IMR-90 (cell line): ENCODE measurements around the gene BCL2. TPM values are rescaled to one million over a fixed set of nuclear protein-coding genes. Genes with fewer than 3 reads are reported as not detected.

Experiments used
- ATAC-seq: fragments of 200-7000 bp; cut with Tn5 transposase; 2 replicates; pipeline ENCODE4 v1.9.1; 2020; ENCODE audit warnings: low read depth, mild to moderate bottlenecking, moderate library complexity
- BruUV-seq: library from RNA; stranded (reverse); fragments of 400-500 nt; replicated peaks from 2 replicates; lab custom pipeline; 2021; lab: Mats Ljungman, UMichigan
- CTCF ChIA-PET: fragments of 300-600 bp; formaldehyde crosslinking; extraction: SDS; loops from one replicate; lab custom pipeline; 2021; ENCODE audit warnings: antibody characterized with exemption; lab: Yijun Ruan, JAX
- POLR2A ChIA-PET: fragments of 300-600 bp; sonication (Branson Sonifier 250); formaldehyde crosslinking; loops from one replicate; lab custom pipeline; 2022; ENCODE audit warnings: antibody characterized with exemption; ENCODE audit not compliant: unreplicated experiment; lab: Charles Lee
- DNase-seq: peaks from one replicate; pipeline ENCODE4 v3.0.0; 2013
- H2AFZ ChIP-seq: replicated peaks from 2 replicates; pipeline ENCODE3; 2013; ENCODE audit warnings: low read length, mild to moderate bottlenecking; ENCODE audit not compliant: poor library complexity
- H2AK5ac ChIP-seq: 2 replicates; pipeline ENCODE4 v1.6.1; 2013; ENCODE audit warnings: low read depth, low read length, inconsistent platforms
- H2AK9ac ChIP-seq: replicated peaks from 2 replicates; pipeline ENCODE3; 2013; ENCODE audit warnings: mild to moderate bottlenecking, low read depth, low read length, moderate library complexity; ENCODE audit not compliant: poor library complexity
- H2BK120ac ChIP-seq: 2 replicates; pipeline ENCODE4 v1.6.1; 2013; ENCODE audit warnings: low read depth, low read length, inconsistent platforms
- H2BK15ac ChIP-seq: 3 replicates; pipeline ENCODE4 v1.6.1; 2013; ENCODE audit warnings: low read depth, low read length, inconsistent platforms
- H2BK20ac ChIP-seq: 2 replicates; pipeline ENCODE4 v1.6.1; 2013; ENCODE audit warnings: low read depth, mild to moderate bottlenecking, inconsistent platforms, low read length, moderate library complexity
- H2BK5ac ChIP-seq: 2 replicates; pipeline ENCODE4 v1.6.1; 2013; ENCODE audit warnings: mild to moderate bottlenecking, low read depth, low read length, inconsistent platforms; ENCODE audit not compliant: poor library complexity, severe bottlenecking
- H3K14ac ChIP-seq: replicated peaks from 2 replicates; pipeline ENCODE4 v1.6.1; 2013; ENCODE audit warnings: low read depth, low read length, inconsistent platforms
- H3K18ac ChIP-seq: 2 replicates; pipeline ENCODE4 v1.6.1; 2013; ENCODE audit warnings: low read depth, low read length, control low read depth
- H3K23ac ChIP-seq: 2 replicates; pipeline ENCODE4 v1.6.1; 2013; ENCODE audit warnings: low read depth, low read length, inconsistent platforms
- H3K27ac ChIP-seq: 2 replicates; pipeline ENCODE4 v1.5.1; 2013; ENCODE audit warnings: mild to moderate bottlenecking, control low read depth, low read length; ENCODE audit not compliant: insufficient read depth
- H3K27me3 ChIP-seq: 2 replicates; pipeline ENCODE4 v1.6.1; 2013; ENCODE audit warnings: low read length; ENCODE audit not compliant: control insufficient read depth, insufficient read depth
- H3K36me3 ChIP-seq: 2 replicates; pipeline ENCODE4 v1.6.1; 2013; ENCODE audit warnings: low read length, mixed read lengths; ENCODE audit not compliant: control insufficient read depth, insufficient read depth
- H3K4ac ChIP-seq: 2 replicates; pipeline ENCODE4 v1.6.1; 2013; ENCODE audit warnings: low read depth, low read length, inconsistent platforms
- H3K4me1 ChIP-seq: 2 replicates; pipeline ENCODE4 v1.6.1; 2013; ENCODE audit warnings: low read length, mixed read lengths; ENCODE audit not compliant: control insufficient read depth, insufficient read depth
- H3K4me2 ChIP-seq: 2 replicates; pipeline ENCODE4 v1.6.1; 2013; ENCODE audit warnings: low read depth, mild to moderate bottlenecking, control low read depth, low read length, moderate library complexity
- H3K4me3 ChIP-seq: 2 replicates; pipeline ENCODE4 v1.5.1; 2013; ENCODE audit warnings: low read depth, mild to moderate bottlenecking, control low read depth, low read length, moderate library complexity; ENCODE audit not compliant: insufficient read depth
- H3K56ac ChIP-seq: 2 replicates; pipeline ENCODE4 v1.6.1; 2013; ENCODE audit warnings: low read length, inconsistent platforms; ENCODE audit not compliant: insufficient read depth; ENCODE audit errors: extremely low read depth
- H3K79me1 ChIP-seq, 2 experiments: 2 replicates each; pipeline ENCODE4 v1.6.1; 2013; ENCODE audit warnings: low read length in 2 of 2, inconsistent platforms in 1 of 2, low read depth in 1 of 2
- H3K9ac ChIP-seq: 2 replicates; pipeline ENCODE4 v1.6.1; 2013; ENCODE audit warnings: low read depth, low read length, control low read depth
- H3K9me1 ChIP-seq: 2 replicates; pipeline ENCODE4 v1.6.1; 2013; ENCODE audit warnings: low read length, inconsistent platforms; ENCODE audit not compliant: insufficient read depth
- H3K9me3 ChIP-seq: 2 replicates; pipeline ENCODE4 v1.6.1; 2013; ENCODE audit warnings: low read length; ENCODE audit not compliant: control insufficient read depth, insufficient read depth
- H4K20me1 ChIP-seq: 2 replicates; pipeline ENCODE4 v1.6.1; 2013; ENCODE audit warnings: low read length, inconsistent platforms; ENCODE audit not compliant: insufficient read depth
- H4K5ac ChIP-seq: 2 replicates; pipeline ENCODE4 v1.6.1; 2013; ENCODE audit warnings: mild to moderate bottlenecking, low read depth, low read length, control low read depth
- H4K8ac ChIP-seq, 2 experiments: 2 replicates each; pipeline ENCODE4 v1.6.1; 2013; ENCODE audit warnings: low read depth in 2 of 2, low read length in 2 of 2, control low read depth in 1 of 2, inconsistent platforms in 1 of 2
- H4K91ac ChIP-seq: 2 replicates; pipeline ENCODE4 v1.6.1; 2013; ENCODE audit warnings: low read depth, low read length, inconsistent platforms; ENCODE audit not compliant: insufficient read depth
- BHLHE40 ChIP-seq: fragments of 150-350 bp; IDR thresholded peaks from 2 replicates; pipeline ENCODE4 v1.6.1; 2016; ENCODE audit warnings: mild to moderate bottlenecking, low read depth, low read length
- CEBPB ChIP-seq: IDR thresholded peaks from 2 replicates; pipeline ENCODE4 v1.6.1; 2012; ENCODE audit warnings: low read depth, low read length, improper control_type of control experiment
- CHD1 ChIP-seq: IDR thresholded peaks from 2 replicates; pipeline ENCODE4 v1.6.1; 2012; ENCODE audit warnings: low read depth, low read length, improper control_type of control experiment
- FOS ChIP-seq: fragments of 150-350 bp; IDR thresholded peaks from 2 replicates; pipeline ENCODE4 v1.6.1; 2016; ENCODE audit warnings: low read depth, low read length
- MAFK ChIP-seq: IDR thresholded peaks from 2 replicates; pipeline ENCODE4 v1.6.1; 2012; ENCODE audit warnings: low read depth, low read length, improper control_type of control experiment
- MAZ ChIP-seq: IDR thresholded peaks from 2 replicates; pipeline ENCODE4 v1.6.1; 2012; ENCODE audit warnings: low read depth, mild to moderate bottlenecking, low read length, improper control_type of control experiment, moderate library complexity, borderline replicate concordance
- MXI1 ChIP-seq: IDR thresholded peaks from 2 replicates; pipeline ENCODE4 v1.6.1; 2012; ENCODE audit warnings: low read depth, mild to moderate bottlenecking, low read length, moderate library complexity, borderline replicate concordance
- NFE2L2 ChIP-seq: fragments of 150-350 bp; IDR thresholded peaks from 2 replicates; pipeline ENCODE4 v1.6.1; 2016; ENCODE audit warnings: low read depth, mild to moderate bottlenecking, low read length
- POLR2A ChIP-seq: IDR thresholded peaks from 2 replicates; pipeline ENCODE4 v1.6.1; 2012; ENCODE audit warnings: mild to moderate bottlenecking, low read depth, low read length
- RAD21 ChIP-seq: IDR thresholded peaks from 2 replicates; pipeline ENCODE4 v1.6.1; 2012; ENCODE audit warnings: low read length, improper control_type of control experiment
- RCOR1 ChIP-seq: IDR thresholded peaks from 2 replicates; pipeline ENCODE4 v1.6.1; 2012; ENCODE audit warnings: mild to moderate bottlenecking, low read length, improper control_type of control experiment; ENCODE audit not compliant: insufficient replicate concordance
- RFX5 ChIP-seq: IDR thresholded peaks from 2 replicates; pipeline ENCODE4 v1.8.0; 2012; ENCODE audit warnings: low read depth, mild to moderate bottlenecking, low read length, moderate library complexity
- SMC3 ChIP-seq: fragments of 150-350 bp; IDR thresholded peaks from 2 replicates; pipeline ENCODE4 v1.6.1; 2016; ENCODE audit warnings: low read depth, mild to moderate bottlenecking, antibody characterized with exemption, low read length, moderate library complexity
- WGBS, 2 experiments: methylation state at CpG; one replicate each; pipeline versions ENCODE4 v1.1.5 to v1.1.7; 2013; ENCODE audit warnings: missing lambda C conversion rate in 2 of 2; ENCODE audit not compliant: insufficient read length in 1 of 2; ENCODE audit errors: extremely low coverage in 2 of 2; 5-methylcytosine and 5-hydroxymethylcytosine counted together
- dilution Hi-C: fragments of 300-500 bp; cut with HindIII; formaldehyde crosslinking; loops from one replicate; pipeline ENCODE4 v1.14.3; 2018; ENCODE audit warnings: low sequenced_read_pairs; ENCODE audit not compliant: unreplicated experiment
- in situ Hi-C: fragments of 300-500 bp; cut with MboI; formaldehyde crosslinking; loops from 3 replicates; pipeline ENCODE4 v1.14.3; 2019; ENCODE audit warnings: low sequenced_read_pairs, inconsistent platforms, mixed read lengths
- intact Hi-C: fragments of 100-400 bp; cut with micrococcal nuclease; formaldehyde crosslinking; loops from 2 replicates; pipeline ENCODE4 v1.10.0; 2022
- polyA plus RNA-seq, 3 experiments: library from polyadenylated mRNA; depleted of rRNA; stranded (reverse); fragments of >200 nt; gene quantifications; 2 replicates each; pipeline ENCODE4 v1.2.3, GENCODE V29; 2012; ENCODE audit warnings: low replicate concordance in 1 of 3
- total RNA-seq: library from RNA; depleted of rRNA; stranded (reverse); fragments of >200 nt; gene quantifications from 2 replicates; pipeline ENCODE4 v1.2.3, GENCODE V29; 2012
- TF ChIP-seq, protein P1 (sequence below): fragments of 150-350 bp; IDR thresholded peaks from 2 replicates; pipeline ENCODE4 v1.6.1; 2017; ENCODE audit warnings: mild to moderate bottlenecking, antibody characterized with exemption, low read length, low read depth
- TF ChIP-seq, protein P2 (sequence below): fragments of 150-350 bp; IDR thresholded peaks from 2 replicates; pipeline ENCODE4 v1.6.1; 2016; ENCODE audit warnings: low read depth, mild to moderate bottlenecking, low read length, moderate library complexity, borderline replicate concordance
- TF ChIP-seq, protein P3 (sequence below): conservative IDR thresholded peaks from 2 replicates; pipeline ENCODE4 v1.5.1; 2012; ENCODE audit warnings: mild to moderate bottlenecking, low read depth, low read length, improper control_type of control experiment

Gene BCL2
- total and polyA plus RNA-seq, 2 of the 4 experiments (the other 2 are of a cell fraction), result 0.24 to 0.54 TPM

DNA sequence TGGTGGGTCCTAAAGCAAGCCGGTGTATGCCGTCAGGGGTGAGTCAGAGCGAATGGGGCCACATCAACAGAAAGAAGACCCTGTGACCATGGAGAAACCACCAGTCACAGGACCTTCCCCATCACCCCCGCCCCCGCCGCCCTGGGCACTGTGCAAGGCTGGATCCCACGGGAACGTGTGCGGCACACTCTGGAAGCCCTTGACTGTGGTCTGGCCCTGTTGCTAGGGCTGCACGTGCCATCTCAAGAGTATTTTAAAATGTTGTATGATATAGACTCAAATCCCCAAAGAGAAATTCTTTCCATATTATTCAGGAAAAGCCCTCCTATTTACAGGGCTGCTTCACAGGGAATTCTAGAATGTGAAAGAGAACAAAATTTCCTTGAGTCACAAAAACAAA, 174.8 kb downstream of the BCL2 start:
- Histone ChIP-seq H3K79me1 (no peaks in the 10 kb centered on the region), H3K56ac (no peak overlapping the region), H3K14ac (no peak overlapping the region), H4K91ac (no peak overlapping the region), H2AK5ac (no peak overlapping the region), H3K18ac (no peak overlapping the region), H3K36me3 (no peaks in the 10 kb centered on the region), H2BK20ac (no peak overlapping the region), H4K20me1 (no peaks in the 10 kb centered on the region), H2AFZ (no peak overlapping the region), H3K23ac (no peak overlapping the region), H4K8ac (no peak overlapping the region), H3K27ac (no peak overlapping the region), H3K27me3 (peaks cover 14% of the 10 kb centered on the region), H3K9me3 (no peaks in the 10 kb centered on the region), H3K4ac (no peak overlapping the region), H2BK120ac (no peak overlapping the region), H3K4me3 (no peak overlapping the region), H3K4me1 (peaks cover 2% of the 10 kb centered on the region; the same call in 1 of the 2 replicates), H2BK15ac (no peak overlapping the region), H2BK5ac (no peak overlapping the region), H3K9ac (no peak overlapping the region), H3K9me1 (no peaks in the 10 kb centered on the region), H3K4me2 (no peak overlapping the region), H2AK9ac (no peak overlapping the region), H4K5ac (no peak overlapping the region)
- no peak for ATAC-seq
- dilution Hi-C loops, result no loop called here
- intact Hi-C loops, result no loop called here
- in situ Hi-C loops, result no loop called here
- TF ChIP-seq MAZ (no peak), CHD1 (no peak), SMC3 (no peak), NFE2L2 (no peak), MAFK (no peak), FOS (no peak), MXI1 (no peak), CEBPB (no peak), BHLHE40 (no peak), POLR2A (no peak), RCOR1 (no peak), RFX5 (no peak), RAD21 (no peak)
- TF ChIP-seq, protein P1, sequence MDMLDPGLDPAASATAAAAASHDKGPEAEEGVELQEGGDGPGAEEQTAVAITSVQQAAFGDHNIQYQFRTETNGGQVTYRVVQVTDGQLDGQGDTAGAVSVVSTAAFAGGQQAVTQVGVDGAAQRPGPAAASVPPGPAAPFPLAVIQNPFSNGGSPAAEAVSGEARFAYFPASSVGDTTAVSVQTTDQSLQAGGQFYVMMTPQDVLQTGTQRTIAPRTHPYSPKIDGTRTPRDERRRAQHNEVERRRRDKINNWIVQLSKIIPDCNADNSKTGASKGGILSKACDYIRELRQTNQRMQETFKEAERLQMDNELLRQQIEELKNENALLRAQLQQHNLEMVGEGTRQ, result no peak
- TF ChIP-seq, protein P2, sequence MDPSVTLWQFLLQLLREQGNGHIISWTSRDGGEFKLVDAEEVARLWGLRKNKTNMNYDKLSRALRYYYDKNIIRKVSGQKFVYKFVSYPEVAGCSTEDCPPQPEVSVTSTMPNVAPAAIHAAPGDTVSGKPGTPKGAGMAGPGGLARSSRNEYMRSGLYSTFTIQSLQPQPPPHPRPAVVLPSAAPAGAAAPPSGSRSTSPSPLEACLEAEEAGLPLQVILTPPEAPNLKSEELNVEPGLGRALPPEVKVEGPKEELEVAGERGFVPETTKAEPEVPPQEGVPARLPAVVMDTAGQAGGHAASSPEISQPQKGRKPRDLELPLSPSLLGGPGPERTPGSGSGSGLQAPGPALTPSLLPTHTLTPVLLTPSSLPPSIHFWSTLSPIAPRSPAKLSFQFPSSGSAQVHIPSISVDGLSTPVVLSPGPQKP, result no peak
- TF ChIP-seq, protein P3, sequence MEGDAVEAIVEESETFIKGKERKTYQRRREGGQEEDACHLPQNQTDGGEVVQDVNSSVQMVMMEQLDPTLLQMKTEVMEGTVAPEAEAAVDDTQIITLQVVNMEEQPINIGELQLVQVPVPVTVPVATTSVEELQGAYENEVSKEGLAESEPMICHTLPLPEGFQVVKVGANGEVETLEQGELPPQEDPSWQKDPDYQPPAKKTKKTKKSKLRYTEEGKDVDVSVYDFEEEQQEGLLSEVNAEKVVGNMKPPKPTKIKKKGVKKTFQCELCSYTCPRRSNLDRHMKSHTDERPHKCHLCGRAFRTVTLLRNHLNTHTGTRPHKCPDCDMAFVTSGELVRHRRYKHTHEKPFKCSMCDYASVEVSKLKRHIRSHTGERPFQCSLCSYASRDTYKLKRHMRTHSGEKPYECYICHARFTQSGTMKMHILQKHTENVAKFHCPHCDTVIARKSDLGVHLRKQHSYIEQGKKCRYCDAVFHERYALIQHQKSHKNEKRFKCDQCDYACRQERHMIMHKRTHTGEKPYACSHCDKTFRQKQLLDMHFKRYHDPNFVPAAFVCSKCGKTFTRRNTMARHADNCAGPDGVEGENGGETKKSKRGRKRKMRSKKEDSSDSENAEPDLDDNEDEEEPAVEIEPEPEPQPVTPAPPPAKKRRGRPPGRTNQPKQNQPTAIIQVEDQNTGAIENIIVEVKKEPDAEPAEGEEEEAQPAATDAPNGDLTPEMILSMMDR, result no peak
- DNase-seq, result no peak
- POLR2A ChIA-PET, result no interaction called here
- no TSS peak for BruUV-seq
- 100% methylated on average over 2 of the region's 10 CpGs; no CpG with 5 or more reads in 1 of the 2 experiments for WGBS, 2 experiments
- CTCF ChIA-PET, result interaction anchor here (0.7 kb wide), 1 partner anchor 179 kb away, joined by 3 read pairs; no protein-coding TSS in a partner anchor
